HL-60 (cell line): ENCODE data around the gene TENM4.

Source experiments
- DNase-seq, 2 experiments: peaks; one replicate each; pipeline ENCODE4 v3.0.0-alpha.2; 2010 to 2020; ENCODE audit warnings: low read depth in 1 of 2, low spot score in 1 of 2
- H3K27ac ChIP-seq: fragments of 250-450 bp; sonication (Bioruptor Pico); replicated peaks from 2 replicates; pipeline ENCODE4 v1.5.1; 2020; ENCODE audit warnings: mild to moderate bottlenecking, moderate library complexity
- H3K27me3 ChIP-seq: fragments of 250-450 bp; sonication (Bioruptor Pico); 2 replicates; pipeline ENCODE4 v1.5.1; 2021; ENCODE audit warnings: mild to moderate bottlenecking, moderate library complexity; ENCODE audit not compliant: insufficient read depth, poor library complexity, severe bottlenecking
- H3K4me3 ChIP-seq: replicated peaks from 2 replicates; pipeline ENCODE4 v1.5.1; 2011; ENCODE audit warnings: mild to moderate bottlenecking, control low read depth, low read length; ENCODE audit not compliant: insufficient read depth
- CTCF ChIP-seq: IDR thresholded peaks from one replicate; pipeline ENCODE4 v1.5.1; 2011; ENCODE audit warnings: low read length, control low read depth, inconsistent platforms; ENCODE audit not compliant: insufficient read depth
- GABPA ChIP-seq: IDR thresholded peaks from 2 replicates; pipeline ENCODE4 v1.6.1; 2012; ENCODE audit warnings: low read depth
- POLR2AphosphoS5 ChIP-seq: IDR thresholded peaks from 2 replicates; pipeline ENCODE4 v1.6.1; 2012; ENCODE audit warnings: low read depth
- REST ChIP-seq: IDR thresholded peaks from 2 replicates; pipeline ENCODE4 v1.6.1; 2012; ENCODE audit warnings: low read depth; ENCODE audit not compliant: insufficient replicate concordance
- SPI1 ChIP-seq: IDR thresholded peaks from 2 replicates; pipeline ENCODE4 v1.6.1; 2012; ENCODE audit warnings: low read depth, mild to moderate bottlenecking, borderline replicate concordance

The TENM4 gene

GRCh38 chr11:78782725-78783124, 658.1 kb downstream of the TENM4 start:
- Histone ChIP-seq H3K27ac (no peak overlapping the region), H3K4me3 (no peak overlapping the region), H3K27me3 (no peaks in the 10 kb centered on the region)
- no peak for DNase-seq
- TF ChIP-seq GABPA = no peak
- no peak for TF ChIP-seq POLR2AphosphoS5
- TF ChIP-seq REST = peak; percentile 84
- TF ChIP-seq SPI1 = no peak
- TF ChIP-seq CTCF = no peak

GRCh38 chr11:78780889-78781288, 659.9 kb downstream of the TENM4 start:
- Histone ChIP-seq H3K4me3 (no peak overlapping the region), H3K27me3 (no peaks in the 10 kb centered on the region), H3K27ac (no peak overlapping the region)
- no peak for DNase-seq
- no peak for TF ChIP-seq POLR2AphosphoS5
- no peak for TF ChIP-seq GABPA
- no peak for TF ChIP-seq SPI1
- no peak for TF ChIP-seq REST
- TF ChIP-seq CTCF = no peak

GRCh38 chr11:78773492-78773891, 667.3 kb downstream of the TENM4 start:
- TF ChIP-seq SPI1 (no peak), CTCF (no peak), REST (no peak), GABPA (no peak), POLR2AphosphoS5 (no peak)
- Histone ChIP-seq H3K4me3 (no peak overlapping the region), H3K27me3 (no peaks in the 10 kb centered on the region), H3K27ac (no peak overlapping the region)
- DNase-seq = no peak
